Osteoblast (primary cell): Measurements from ENCODE around the gene PNMT. TPM values are rescaled to one million over a fixed set of nuclear protein-coding genes. Genes with fewer than 3 reads are reported as not detected.
A peak's percentile ranks its signal among the peaks of the same experiment; 100 is the strongest.

Source experiments
- DNase-seq: peaks from one replicate; pipeline ENCODE4 v3.0.0; 2011; ENCODE audit warnings: low spot score, mixed read lengths; ENCODE audit not compliant: insufficient read length; ENCODE audit errors: missing footprints
- H2AFZ ChIP-seq: 2 replicates; pipeline ENCODE4 v1.6.0; 2011; ENCODE audit warnings: mild to moderate bottlenecking, low read length
- H3K27ac ChIP-seq: 2 replicates; pipeline ENCODE4 v1.5.1; 2011; ENCODE audit warnings: mild to moderate bottlenecking, low read depth, low read length, moderate library complexity
- H3K27me3 ChIP-seq: 2 replicates; pipeline ENCODE4 v1.6.0; 2012; ENCODE audit warnings: mild to moderate bottlenecking, control low read depth, inconsistent platforms, low read length, moderate library complexity; ENCODE audit not compliant: insufficient read depth
- H3K36me3 ChIP-seq: 2 replicates; pipeline ENCODE4 v1.5.1; 2011; ENCODE audit warnings: mild to moderate bottlenecking, low read length, control low read depth, moderate library complexity; ENCODE audit not compliant: insufficient read depth
- H3K4me1 ChIP-seq: 2 replicates; pipeline ENCODE4 v1.5.1; 2011; ENCODE audit warnings: mild to moderate bottlenecking, low read length, control low read depth, moderate library complexity; ENCODE audit not compliant: insufficient read depth
- H3K4me2 ChIP-seq: 2 replicates; pipeline ENCODE4 v1.6.0; 2011; ENCODE audit warnings: mild to moderate bottlenecking, low read length; ENCODE audit not compliant: insufficient read depth
- H3K4me3 ChIP-seq: fragments of 200-600 bp; sonication (generic); 3 replicates; pipeline ENCODE4 v1.5.1; 2012; ENCODE audit warnings: mild to moderate bottlenecking, low read length, inconsistent platforms; ENCODE audit not compliant: insufficient read depth
- H3K79me2 ChIP-seq: 2 replicates; pipeline ENCODE4 v1.6.0; 2012; ENCODE audit warnings: mild to moderate bottlenecking, low read length, control low read depth, inconsistent platforms; ENCODE audit not compliant: insufficient read depth
- H3K9me3 ChIP-seq: 2 replicates; pipeline ENCODE4 v1.5.1; 2011; ENCODE audit warnings: low read depth, low read length, control low read depth
- H4K20me1 ChIP-seq: 2 replicates; pipeline ENCODE4 v1.6.0; 2012; ENCODE audit warnings: mild to moderate bottlenecking, low read length, control low read depth; ENCODE audit not compliant: insufficient read depth
- CTCF ChIP-seq: IDR thresholded peaks from 2 replicates; pipeline ENCODE4 v1.5.1; 2011; ENCODE audit warnings: mild to moderate bottlenecking, low read depth, low read length, moderate library complexity; ENCODE audit errors: extremely low read depth
- total RNA-seq: library from RNA; depleted of rRNA; stranded (reverse); fragments of >200 nt; gene quantifications from 2 replicates; pipeline ENCODE4 v1.2.3, GENCODE V29; 2012

Gene PNMT
- total RNA-seq, 1 donor, result not detected

GRCh38 chr17:39636927-39637736 is 31.1 kb upstream of the PNMT start, which contains the start of gene STARD3:
Gene STARD3 (plus strand): TSS chr17:39637144. CDS start chr17:39653532, 16,388 bp downstream.
- H2AFZ ChIP-seq, result peak within 1 kb of the TSS; percentile 95
- no peak for TF ChIP-seq CTCF
- no peaks in the 10 kb centered on the region for H3K9me3 ChIP-seq
- DNase-seq, result peak; percentile 99
- peak within 1 kb of the TSS; percentile 99 for H3K4me2 ChIP-seq
- peaks cover 29% of the 10 kb centered on the region for H4K20me1 ChIP-seq
- peak within 1 kb of the TSS; percentile 98 for H3K4me3 ChIP-seq
- no peaks in the 10 kb centered on the region for H3K36me3 ChIP-seq
- peaks cover 19% of the 10 kb centered on the region for H3K4me1 ChIP-seq
- H3K27ac ChIP-seq, result peak within 1 kb of the TSS; percentile 78
- H3K27me3 ChIP-seq, result peaks cover 9% of the 10 kb centered on the region
- peaks cover 52% of the 10 kb centered on the region for H3K79me2 ChIP-seq

GRCh38 chr17:39638317-39638716 is 29.9 kb upstream of the PNMT start:
- peaks cover 41% of the 10 kb centered on the region for H4K20me1 ChIP-seq
- TF ChIP-seq CTCF, result no peak
- DNase-seq, result no peak
- H3K27ac ChIP-seq, result no peak overlapping the region
- no peak overlapping the region for H2AFZ ChIP-seq
- no peak overlapping the region for H3K4me3 ChIP-seq
- no peaks in the 10 kb centered on the region for H3K36me3 ChIP-seq
- peak overlapping the region; percentile 99 for H3K4me2 ChIP-seq
- H3K9me3 ChIP-seq, result no peaks in the 10 kb centered on the region
- H3K4me1 ChIP-seq, result peaks cover 23% of the 10 kb centered on the region
- H3K79me2 ChIP-seq, result peaks cover 64% of the 10 kb centered on the region
- H3K27me3 ChIP-seq, result no peaks in the 10 kb centered on the region

GRCh38 chr17:39639043-39639442 is 29.2 kb upstream of the PNMT start:
- Histone ChIP-seq H3K9me3 (no peaks in the 10 kb centered on the region), H4K20me1 (peaks cover 48% of the 10 kb centered on the region), H3K27me3 (no peaks in the 10 kb centered on the region), H3K79me2 (peaks cover 71% of the 10 kb centered on the region), H2AFZ (no peak overlapping the region), H3K36me3 (no peaks in the 10 kb centered on the region), H3K4me3 (no peak overlapping the region), H3K4me1 (peaks cover 24% of the 10 kb centered on the region), H3K4me2 (no peak overlapping the region), H3K27ac (no peak overlapping the region)
- DNase-seq, result no peak
- TF ChIP-seq CTCF, result no peak
